Esophagus (tissue), 2 donors: ENCODE data around the gene GGACT. TPM values are rescaled to one million over a fixed set of nuclear protein-coding genes. Genes with fewer than 3 reads are reported as not detected.

Experiments used
- H3K27ac ChIP-seq, 2 donors: one replicate each; pipeline ENCODE4 v1.5.1; 2013; ENCODE audit warnings: low read depth in 2 of 2, mild to moderate bottlenecking in 2 of 2, inconsistent platforms in 1 of 2, low read length in 1 of 2, moderate library complexity in 1 of 2
- H3K27me3 ChIP-seq, 2 donors: one replicate each; pipeline ENCODE4 v1.6.1; 2013; ENCODE audit warnings: low read length in 2 of 2, control low read depth in 1 of 2, mild to moderate bottlenecking in 1 of 2; ENCODE audit not compliant: insufficient read depth in 2 of 2, control insufficient read depth in 1 of 2
- H3K36me3 ChIP-seq, 2 donors: one replicate each; pipeline ENCODE4 v1.6.1; 2013; ENCODE audit warnings: low read length in 1 of 2; ENCODE audit not compliant: control insufficient read depth in 2 of 2, insufficient read depth in 2 of 2
- H3K4me1 ChIP-seq, 2 donors: one replicate each; pipeline ENCODE4 v1.6.1; 2013; ENCODE audit warnings: low read length in 1 of 2; ENCODE audit not compliant: control insufficient read depth in 2 of 2, insufficient read depth in 2 of 2
- H3K4me3 ChIP-seq, 2 donors: one replicate each; pipeline ENCODE4 v1.5.1; 2013; ENCODE audit warnings: low read length in 2 of 2, mild to moderate bottlenecking in 2 of 2, low read depth in 1 of 2, moderate library complexity in 1 of 2
- H3K9me3 ChIP-seq, 2 donors: one replicate each; pipeline ENCODE4 v1.6.1; 2013; ENCODE audit warnings: mild to moderate bottlenecking in 2 of 2, low read depth in 1 of 2, low read length in 1 of 2, moderate library complexity in 1 of 2; ENCODE audit not compliant: control insufficient read depth in 2 of 2, insufficient read depth in 1 of 2
- WGBS, 2 donors: extraction: QIAGEN DNeasy Blood & Tissue Kit; methylation state at CpG; one replicate each; pipeline ENCODE4 v1.1.7; 2013; 5-methylcytosine and 5-hydroxymethylcytosine counted together
- polyA plus RNA-seq, 2 donors: library from polyadenylated mRNA; stranded (reverse); fragments of 200-250 nt; gene quantifications; one replicate each; pipeline ENCODE4 v1.2.3, GENCODE V29; 2013
- donor health status: healthy with polysubstance abuse.
- donor health status: Bipolar disorder and iron deficiency.

The GGACT gene
- polyA plus RNA-seq, 2 donors, result 0.81 to 1.3 TPM

DNA sequence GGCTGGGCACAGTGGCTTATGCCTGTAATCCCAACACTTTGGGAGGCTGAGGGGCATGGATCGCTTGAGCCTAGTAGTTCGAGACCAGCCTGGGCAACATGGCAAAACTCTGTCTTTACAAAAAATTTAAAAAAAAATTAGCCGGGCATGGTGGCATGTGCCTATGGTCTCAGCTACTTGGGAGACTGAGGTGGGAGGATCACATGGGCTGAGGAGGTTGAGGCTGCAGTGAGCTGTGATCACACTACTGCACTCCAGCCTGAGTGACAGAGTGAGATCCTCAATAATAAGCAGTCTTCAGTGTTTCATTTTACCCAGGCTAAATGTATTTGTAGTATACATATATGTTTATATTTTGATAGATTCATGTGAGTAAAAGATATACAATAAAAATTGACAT lies 85.0 kb downstream of the GGACT start:
- no peaks in the 10 kb centered on the region for H3K9me3 ChIP-seq
- 94 to 97% methylated on average over 3 of the region's 3 CpGs for WGBS, 2 donors
- H3K27ac ChIP-seq, result no peak overlapping the region
- H3K27me3 ChIP-seq, result no peaks in the 10 kb centered on the region
- H3K4me3 ChIP-seq, result no peak overlapping the region
- H3K4me1 ChIP-seq, result peaks cover 0 to 3% of the 10 kb centered on the region in 2 donors
- H3K36me3 ChIP-seq, result no peaks in the 10 kb centered on the region

DNA sequence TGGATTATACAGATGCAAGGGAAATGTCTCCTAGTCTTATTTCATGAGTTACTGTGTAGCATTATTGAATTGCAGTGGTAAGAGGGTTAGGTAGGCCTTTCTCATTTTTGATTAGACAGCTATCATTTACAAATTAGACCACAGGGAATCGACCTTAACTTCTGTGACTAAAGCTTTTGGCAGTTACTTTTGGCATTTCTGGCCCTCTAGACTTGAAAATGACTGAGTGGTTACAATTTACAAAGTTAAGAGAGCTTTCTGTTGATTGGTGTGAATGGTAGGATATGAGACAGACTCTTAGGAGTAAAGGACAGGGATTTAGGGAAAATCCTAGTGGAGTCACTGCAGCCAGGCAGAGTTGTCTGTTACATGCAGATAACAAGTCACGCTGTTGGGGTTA lies 86.1 kb downstream of the GGACT start:
- Histone ChIP-seq H3K27ac (no peak overlapping the region), H3K4me3 (no peak overlapping the region), H3K4me1 (peaks cover 0 to 3% of the 10 kb centered on the region in 2 donors), H3K9me3 (no peaks in the 10 kb centered on the region), H3K36me3 (no peaks in the 10 kb centered on the region), H3K27me3 (no peaks in the 10 kb centered on the region)
- WGBS, 2 donors, result 61 to 63% methylated on average over 2 of the region's 2 CpGs

DNA sequence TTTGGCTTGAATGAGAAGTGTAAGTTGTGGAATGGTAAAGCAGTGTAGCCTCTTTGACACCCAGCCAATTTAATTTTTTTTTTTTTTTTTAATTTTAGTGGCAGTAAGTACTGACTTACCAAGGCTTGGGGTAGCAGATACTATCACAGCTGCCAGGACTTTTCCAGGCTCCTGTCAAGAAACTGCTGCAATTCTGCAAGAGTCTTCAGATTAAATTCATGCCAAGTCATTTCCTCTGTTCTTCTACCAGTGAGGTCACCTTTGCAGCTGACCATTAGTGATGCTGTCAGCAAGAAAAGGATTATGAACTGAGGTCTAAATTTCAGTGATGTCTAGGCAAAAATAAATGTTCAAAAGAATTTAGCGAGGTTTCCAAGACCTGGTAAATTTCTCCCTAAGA lies 91.2 kb downstream of the GGACT start:
- Histone ChIP-seq H3K4me1 (no peaks in the 10 kb centered on the region), H3K36me3 (no peaks in the 10 kb centered on the region), H3K27me3 (no peaks in the 10 kb centered on the region), H3K4me3 (no peak overlapping the region), H3K27ac (no peak overlapping the region), H3K9me3 (no peaks in the 10 kb centered on the region)
- WGBS, 2 donors, result 96 to 97% methylated on average over 1 of the region's 1 CpG

DNA sequence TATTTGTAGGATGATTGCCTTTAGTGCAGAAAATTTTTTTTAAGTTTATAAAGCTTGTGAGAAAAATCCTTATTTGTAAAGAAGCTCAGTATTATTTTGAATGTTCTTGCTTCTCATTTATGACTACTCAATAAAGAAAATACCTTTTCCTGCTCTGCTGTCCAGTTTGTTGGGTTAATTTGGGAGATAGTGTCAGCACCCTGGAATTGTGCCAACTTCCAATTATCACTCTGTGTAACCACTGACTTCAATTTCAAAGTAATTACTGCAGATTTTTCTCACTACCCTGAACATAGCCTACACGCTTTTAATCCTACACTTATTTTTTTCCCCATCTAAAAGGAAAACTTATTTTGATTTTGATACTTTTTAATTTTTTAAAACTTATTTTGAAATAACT lies 93.1 kb downstream of the GGACT start:
- Histone ChIP-seq H3K36me3 (no peaks in the 10 kb centered on the region), H3K9me3 (no peaks in the 10 kb centered on the region), H3K27me3 (no peaks in the 10 kb centered on the region), H3K4me3 (no peak overlapping the region), H3K4me1 (peaks cover 0 to 2% of the 10 kb centered on the region in 2 donors), H3K27ac (no peak overlapping the region)
- 93 to 99% methylated on average over 1 of the region's 1 CpG for WGBS, 2 donors

DNA sequence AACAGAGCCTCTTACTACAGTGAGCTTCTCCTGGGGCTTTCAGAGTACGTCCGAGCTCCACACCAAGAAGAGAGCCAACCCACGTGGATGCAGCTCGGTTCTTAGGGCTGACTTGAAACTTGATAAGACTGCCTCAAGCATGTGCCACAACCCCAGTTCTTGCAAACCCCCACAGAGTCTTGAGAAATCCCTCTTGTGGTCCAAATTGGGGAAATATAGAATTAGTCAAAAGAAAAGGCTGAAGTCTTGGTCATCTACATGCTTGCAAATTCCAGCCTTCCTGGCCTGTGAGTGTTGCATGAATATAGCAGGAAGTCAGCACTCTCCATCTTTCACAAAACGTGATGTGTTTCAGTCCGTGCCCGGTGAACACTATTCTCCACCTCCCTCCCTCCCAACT lies 95.2 kb downstream of the GGACT start:
- H3K4me3 ChIP-seq, result no peak overlapping the region
- H3K27ac ChIP-seq, result no peak overlapping the region
- H3K27me3 ChIP-seq, result no peaks in the 10 kb centered on the region
- H3K36me3 ChIP-seq, result no peaks in the 10 kb centered on the region
- WGBS, 2 donors, result 87 to 91% methylated on average over 7 of the region's 7 CpGs
- H3K9me3 ChIP-seq, result no peaks in the 10 kb centered on the region
- H3K4me1 ChIP-seq, result peaks cover 0 to 2% of the 10 kb centered on the region in 2 donors

DNA sequence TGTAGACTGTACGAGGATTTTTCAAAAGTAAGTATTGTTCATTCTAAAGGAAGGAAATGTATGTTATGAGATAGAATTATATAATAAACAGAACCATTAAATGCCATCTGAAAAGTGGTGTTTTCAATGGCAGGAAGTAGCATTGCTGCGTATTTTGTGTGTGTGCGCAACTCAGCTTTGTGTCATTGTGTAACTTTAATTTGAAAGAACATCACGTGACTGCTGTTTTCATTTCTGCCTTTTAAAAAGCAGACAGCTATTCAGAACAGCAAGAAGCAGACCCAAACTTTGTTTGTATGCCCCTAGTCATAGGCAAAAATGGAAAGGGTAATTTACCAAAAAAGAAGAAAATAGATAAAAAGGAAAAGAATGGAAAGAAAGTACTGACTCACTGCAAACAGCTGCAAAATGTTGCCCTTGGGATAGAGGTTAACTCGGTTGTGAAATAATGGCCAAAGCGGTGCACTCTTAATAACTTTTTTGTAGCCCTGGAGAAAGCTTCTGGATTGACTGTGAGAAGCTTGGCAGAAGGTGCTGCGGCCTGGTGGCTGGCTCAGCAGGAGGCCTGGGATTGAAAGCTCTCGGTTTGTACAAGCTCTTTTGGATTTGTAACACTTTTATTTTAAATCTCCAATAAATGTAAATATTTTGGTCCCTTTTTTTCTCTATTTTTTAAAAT lies 97.3 kb downstream of the GGACT start:
- no peak overlapping the region for H3K4me3 ChIP-seq
- H3K9me3 ChIP-seq, result no peaks in the 10 kb centered on the region
- H3K27ac ChIP-seq, result no peak overlapping the region
- WGBS, 2 donors, result 72 to 76% methylated on average over 8 of the region's 8 CpGs
- no peaks in the 10 kb centered on the region for H3K36me3 ChIP-seq
- peaks cover 0 to 2% of the 10 kb centered on the region in 2 donors for H3K4me1 ChIP-seq
- no peaks in the 10 kb centered on the region for H3K27me3 ChIP-seq

DNA sequence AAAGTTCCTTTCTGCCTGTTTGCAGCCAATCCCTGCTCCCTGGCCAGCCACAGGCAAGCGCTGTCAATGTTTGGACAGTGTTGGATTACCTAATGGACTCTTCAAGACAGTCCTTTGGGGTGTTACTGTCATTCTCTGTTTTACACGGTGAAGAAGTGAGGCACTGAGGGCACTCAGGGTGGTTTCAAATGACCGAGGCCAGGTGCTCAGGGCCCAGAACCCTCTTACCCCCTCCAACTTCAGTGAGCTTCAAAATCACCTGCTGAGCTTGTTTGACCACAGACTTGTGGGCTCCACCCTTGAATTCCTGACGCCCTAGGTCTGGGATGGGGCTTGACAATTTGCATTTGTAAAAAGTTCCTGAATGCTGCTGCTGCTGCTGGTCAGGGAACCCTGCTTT lies 97.9 kb downstream of the GGACT start:
- Histone ChIP-seq H3K27ac (peak overlapping the region in 1 of 2 donors; percentile 17), H3K4me1 (peaks cover 0 to 2% of the 10 kb centered on the region in 2 donors), H3K9me3 (no peaks in the 10 kb centered on the region), H3K36me3 (no peaks in the 10 kb centered on the region), H3K4me3 (no peak overlapping the region), H3K27me3 (no peaks in the 10 kb centered on the region)
- 50 to 60% methylated on average over 4 of the region's 4 CpGs for WGBS, 2 donors

DNA sequence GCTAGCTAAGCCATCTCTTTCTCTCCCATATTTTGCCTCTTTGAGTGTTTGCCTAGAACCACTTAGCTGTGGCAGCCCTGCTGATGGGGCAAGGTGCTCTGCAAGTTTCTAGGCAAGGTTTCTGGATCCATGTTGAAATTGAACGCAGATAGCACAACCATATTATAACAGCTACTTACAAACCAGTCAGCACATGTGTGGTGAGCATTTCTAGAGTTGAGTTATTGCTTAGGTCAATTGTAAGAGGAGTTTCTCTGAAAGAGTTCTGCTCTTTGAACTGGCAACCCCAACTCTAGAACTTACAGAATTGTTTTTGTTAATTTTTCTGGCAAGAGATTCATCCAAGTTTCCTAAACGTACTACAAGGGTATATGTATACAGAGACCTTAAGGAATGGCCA lies 103.3 kb downstream of the GGACT start:
- Histone ChIP-seq H3K36me3 (no peaks in the 10 kb centered on the region), H3K27me3 (no peaks in the 10 kb centered on the region), H3K9me3 (no peaks in the 10 kb centered on the region), H3K4me1 (peaks cover 0 to 4% of the 10 kb centered on the region in 2 donors), H3K27ac (no peak overlapping the region), H3K4me3 (no peak overlapping the region)
- 86 to 88% methylated on average over 2 of the region's 2 CpGs for WGBS, 2 donors

DNA sequence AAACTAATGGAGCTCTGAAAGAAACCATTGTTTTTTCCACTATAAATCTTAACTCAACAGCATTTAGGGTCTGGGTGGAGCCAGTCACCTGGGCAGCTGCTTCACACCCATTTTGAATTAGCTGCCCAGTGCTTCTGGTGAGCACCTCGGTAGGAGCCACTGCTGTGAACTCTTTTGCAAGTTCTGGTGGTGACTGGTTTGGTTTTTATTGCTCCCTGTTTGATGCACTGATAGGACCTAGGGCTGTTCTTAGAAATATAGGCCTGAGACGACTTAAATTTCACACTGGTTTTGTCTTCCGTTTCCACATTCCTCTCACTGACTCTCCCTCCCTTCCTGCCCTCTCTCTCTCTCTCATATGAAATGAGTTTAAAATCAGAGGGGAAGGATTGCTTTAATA lies 103.9 kb downstream of the GGACT start:
- peaks cover 0 to 4% of the 10 kb centered on the region in 2 donors for H3K4me1 ChIP-seq
- H3K9me3 ChIP-seq, result no peaks in the 10 kb centered on the region
- no peak overlapping the region for H3K27ac ChIP-seq
- 79 to 83% methylated on average over 3 of the region's 3 CpGs for WGBS, 2 donors
- H3K27me3 ChIP-seq, result no peaks in the 10 kb centered on the region
- no peaks in the 10 kb centered on the region for H3K36me3 ChIP-seq
- H3K4me3 ChIP-seq, result no peak overlapping the region

DNA sequence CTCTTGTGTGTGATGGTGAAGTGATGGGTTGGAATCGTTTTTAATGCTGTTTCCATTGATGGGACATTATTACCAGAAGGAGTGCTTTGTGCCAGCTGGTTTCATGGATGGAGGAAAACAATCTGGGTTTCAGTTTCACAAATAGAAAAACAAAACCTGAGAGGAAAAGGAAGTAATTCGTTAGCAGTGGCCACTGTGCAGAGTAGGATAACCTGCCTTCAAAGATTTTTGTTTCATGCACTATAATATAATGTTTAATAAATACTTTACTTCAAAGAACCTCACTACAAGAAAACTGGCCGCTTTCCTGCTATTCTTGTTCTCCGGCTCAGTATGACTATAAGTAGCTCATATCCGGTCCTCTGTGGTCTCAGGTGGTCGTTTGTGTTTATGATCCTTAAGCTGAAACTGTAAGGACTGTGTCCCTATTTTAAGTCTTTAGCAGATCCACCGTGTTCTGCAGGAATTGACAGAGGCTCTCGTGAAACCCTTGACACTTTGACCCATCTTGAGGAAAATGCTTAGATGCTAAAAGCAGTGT lies 104.7 kb downstream of the GGACT start:
- WGBS, 2 donors, result 63 to 68% methylated on average over 8 of the region's 8 CpGs
- H3K27ac ChIP-seq, result no peak overlapping the region
- peaks cover 0 to 4% of the 10 kb centered on the region in 2 donors for H3K4me1 ChIP-seq
- no peak overlapping the region for H3K4me3 ChIP-seq
- H3K9me3 ChIP-seq, result no peaks in the 10 kb centered on the region
- no peaks in the 10 kb centered on the region for H3K36me3 ChIP-seq
- no peaks in the 10 kb centered on the region for H3K27me3 ChIP-seq
